Measurements from ENCODE around the gene PNPLA8.
A peak's percentile ranks its signal among the peaks of the same experiment; 100 is the strongest.

Gene PNPLA8

DNA sequence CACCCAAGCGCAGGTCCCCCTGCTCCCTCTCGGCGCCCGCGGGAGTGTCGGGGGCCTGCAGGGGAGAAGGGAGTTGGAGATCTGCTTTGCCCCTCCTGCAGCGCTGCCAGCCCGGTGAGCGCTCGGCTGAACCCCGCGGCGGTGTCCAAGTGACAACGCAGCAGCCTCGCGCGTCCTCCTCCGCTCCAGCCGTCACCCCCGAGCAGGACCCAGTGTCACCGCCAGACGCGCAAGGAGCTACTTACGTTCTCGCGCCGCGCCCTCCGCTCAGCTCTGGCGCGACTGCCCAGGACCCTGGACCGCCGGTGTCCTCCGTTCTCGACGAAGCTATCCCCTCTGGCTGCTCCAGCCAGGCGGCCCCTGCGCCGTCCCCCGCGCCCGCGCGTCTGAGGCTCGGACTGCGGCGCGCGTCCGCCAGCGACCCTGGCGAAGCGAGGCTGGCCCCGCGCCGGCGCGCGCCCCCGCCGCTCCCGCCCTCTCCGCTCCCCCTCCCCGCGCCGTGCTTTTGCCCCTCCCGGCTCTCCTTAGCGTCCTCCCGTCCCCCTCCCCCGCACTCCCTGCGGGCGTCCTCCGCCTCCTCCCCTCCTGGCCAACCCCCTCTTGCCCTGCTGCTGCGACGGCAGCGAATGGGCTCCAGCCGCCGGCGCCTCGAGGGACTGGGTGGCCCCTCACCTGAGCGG is 69.8 kb downstream of the PNPLA8 start, which contains the start of gene NRCAM:
Gene NRCAM (minus strand): TSS at position 439 of the 680 bp plus-strand sequence. CDS start 216,372 bp downstream, outside the sequence.
- Histone ChIP-seq H3K4me1 (ENCODE audit: control insufficient read depth, insufficient read depth, low read length) (peaks cover 5% of the 10 kb centered on the region; the same call in 1 of the 2 replicates), H3K36me3 (ENCODE audit: control insufficient read depth in 2 of 2, insufficient read depth in 1 of 2, low read length in 2 of 2) (no peaks in the 10 kb centered on the region), H3K9me3 (ENCODE audit: control insufficient read depth, insufficient read depth, low read depth, low read length) (no peaks in the 10 kb centered on the region), H3K27ac (ENCODE audit: extremely low read depth, low read depth, low read length) (peak within 1 kb of the TSS; percentile 82; the same call in 1 of the 2 replicates), H3K4me3 (ENCODE audit: low read depth, low read length) (peak within 1 kb of the TSS; percentile 88)
- ChIA-PET CTCF (interaction anchor here (0.7 to 2.2 kb wide), 4 partner anchors 38 to 283 kb away, joined by 3 to 7 read pairs (median 4); no protein-coding TSS in a partner anchor), POLR2A (interaction anchor here (0.6 to 2.3 kb wide), 7 partner anchors 9 to 401 kb away, joined by 3 to 8 read pairs (median 4); partner anchors contain the start of gene PNPLA8)
- no peak for TF ChIP-seq ZNF114 (tag by site-specific recombination; IDR thresholded peaks at IDR 0.05)
- TF ChIP-seq BCL11A (tag by site-specific recombination; IDR thresholded peaks at IDR 0.05; ENCODE audit: low read depth) = no peak
- TF ChIP-seq ZBTB7A (tag by site-specific recombination; IDR thresholded peaks at IDR 0.05; ENCODE audit: low read depth) = peak; percentile 68
- 0 out of 2 replicates have a peak, but pooled peaks have one; percentile 26 for TF ChIP-seq ZSCAN23 (tag by site-specific recombination; IDR thresholded peaks at IDR 0.05)
- no peak for TF ChIP-seq ZNF132 (tag by site-specific recombination; IDR thresholded peaks at IDR 0.05; ENCODE audit: borderline replicate concordance)
- peak; percentile 80 for TF ChIP-seq GLIS2 (tag by site-specific recombination; IDR thresholded peaks at IDR 0.05)
- no peak for TF ChIP-seq ZNF843 (tag by site-specific recombination; IDR thresholded peaks at IDR 0.05)
- TF ChIP-seq ZNF585B (tag by site-specific recombination; IDR thresholded peaks at IDR 0.05) = no peak
- no peak for TF ChIP-seq ZNF664 (tag by site-specific recombination; IDR thresholded peaks at IDR 0.05)
- no peak for TF ChIP-seq MZF1 (tag by site-specific recombination; IDR thresholded peaks at IDR 0.05; ENCODE audit: borderline replicate concordance)
- no peak for TF ChIP-seq ZBTB17 (tag by site-specific recombination; IDR thresholded peaks at IDR 0.05)
- TF ChIP-seq ZNF223 (tag by site-specific recombination; IDR thresholded peaks at IDR 0.05) = peak; percentile 37; the same call in 1 of the 2 replicates
- no peak for TF ChIP-seq ZNF10 (tag by site-specific recombination; IDR thresholded peaks at IDR 0.05)
- TF ChIP-seq TCF7L2 (IDR thresholded peaks at IDR 0.05; ENCODE audit: borderline replicate concordance, low read depth, low read length) = no peak
- peak; percentile 75; the same call in 1 of the 2 replicates for TF ChIP-seq ZNF548 (tag by site-specific recombination; IDR thresholded peaks at IDR 0.05)
- no peak for TF ChIP-seq ZNF362 (tag by site-specific recombination; IDR thresholded peaks at IDR 0.05)
- TF ChIP-seq, protein P1, sequence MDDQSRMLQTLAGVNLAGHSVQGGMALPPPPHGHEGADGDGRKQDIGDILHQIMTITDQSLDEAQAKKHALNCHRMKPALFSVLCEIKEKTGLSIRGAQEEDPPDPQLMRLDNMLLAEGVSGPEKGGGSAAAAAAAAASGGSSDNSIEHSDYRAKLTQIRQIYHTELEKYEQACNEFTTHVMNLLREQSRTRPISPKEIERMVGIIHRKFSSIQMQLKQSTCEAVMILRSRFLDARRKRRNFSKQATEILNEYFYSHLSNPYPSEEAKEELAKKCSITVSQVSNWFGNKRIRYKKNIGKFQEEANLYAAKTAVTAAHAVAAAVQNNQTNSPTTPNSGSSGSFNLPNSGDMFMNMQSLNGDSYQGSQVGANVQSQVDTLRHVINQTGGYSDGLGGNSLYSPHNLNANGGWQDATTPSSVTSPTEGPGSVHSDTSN (CRISPR knock-in tag; IDR thresholded peaks at IDR 0.05) = no peak
- no peak for TF ChIP-seq ZNF692 (tag by site-specific recombination; IDR thresholded peaks at IDR 0.05)
- no peak for TF ChIP-seq RBAK (tag by site-specific recombination; IDR thresholded peaks at IDR 0.05)
- TF ChIP-seq ZBTB1 (tag by site-specific recombination; IDR thresholded peaks at IDR 0.05) = no peak
- no peak for TF ChIP-seq ZNF37A (tag by site-specific recombination; IDR thresholded peaks at IDR 0.05)
- peak; percentile 93 for TF ChIP-seq ZFHX2 (tag by site-specific recombination; conservative IDR thresholded peaks at IDR 0.05)
- TF ChIP-seq ZIC2 (tag by site-specific recombination; IDR thresholded peaks at IDR 0.05) = peak; percentile 68
- TF ChIP-seq ZNF785 (tag by site-specific recombination; IDR thresholded peaks at IDR 0.05) = no peak
- no peak for TF ChIP-seq ZNF155 (tag by site-specific recombination; IDR thresholded peaks at IDR 0.05)
- no peak for TF ChIP-seq ZNF670 (tag by site-specific recombination; IDR thresholded peaks at IDR 0.05; ENCODE audit: low read depth)
- no peak for TF ChIP-seq GLI4 (tag by site-specific recombination; IDR thresholded peaks at IDR 0.05)
- TF ChIP-seq ZBTB20 (tag by site-specific recombination; IDR thresholded peaks at IDR 0.05) = peak; percentile 86
- TF ChIP-seq ZNF792 (tag by site-specific recombination; IDR thresholded peaks at IDR 0.05) = peak; percentile 72; the same call in 1 of the 2 replicates
- TF ChIP-seq ZNF335 (tag by site-specific recombination; conservative IDR thresholded peaks at IDR 0.05) = peak; percentile 89
- TF ChIP-seq KLF9 (tag by site-specific recombination; IDR thresholded peaks at IDR 0.05; ENCODE audit: low read depth) = 0 out of 2 replicates have a peak, but pooled peaks have one; percentile 16
- TF ChIP-seq ZNF175 (tag by site-specific recombination; IDR thresholded peaks at IDR 0.05) = no peak
- TF ChIP-seq ZNF629 (tag by site-specific recombination; IDR thresholded peaks at IDR 0.05) = peak; percentile 29; the same call in 1 of the 2 replicates
- TF ChIP-seq ZNF302 (tag by site-specific recombination; IDR thresholded peaks at IDR 0.05; ENCODE audit: low read depth) = no peak
- TF ChIP-seq BCL11B (tag by site-specific recombination; IDR thresholded peaks at IDR 0.05; ENCODE audit: low read depth) = no peak
- TF ChIP-seq TRIM28 (IDR thresholded peaks at IDR 0.05; ENCODE audit: borderline replicate concordance, low read length) = no peak

All from HEK293 (cell line).